HG03469 (cell line): Measurements from ENCODE around the gene APLP2.
"Not testable (repeated sequence)": the region's sequence is repeated elsewhere in the genome, so short reads cannot be mapped to it uniquely, and the experiment has no call there.

ENCODE experiments used
- ATAC-seq: cut with Tn5 transposase; IDR thresholded peaks from one replicate; pipeline ENCODE4 v1.9.1; 2021; ENCODE audit warnings: mild to moderate bottlenecking, moderate library complexity, moderate number of reproducible peaks; ENCODE audit not compliant: unreplicated experiment

Gene APLP2

DNA sequence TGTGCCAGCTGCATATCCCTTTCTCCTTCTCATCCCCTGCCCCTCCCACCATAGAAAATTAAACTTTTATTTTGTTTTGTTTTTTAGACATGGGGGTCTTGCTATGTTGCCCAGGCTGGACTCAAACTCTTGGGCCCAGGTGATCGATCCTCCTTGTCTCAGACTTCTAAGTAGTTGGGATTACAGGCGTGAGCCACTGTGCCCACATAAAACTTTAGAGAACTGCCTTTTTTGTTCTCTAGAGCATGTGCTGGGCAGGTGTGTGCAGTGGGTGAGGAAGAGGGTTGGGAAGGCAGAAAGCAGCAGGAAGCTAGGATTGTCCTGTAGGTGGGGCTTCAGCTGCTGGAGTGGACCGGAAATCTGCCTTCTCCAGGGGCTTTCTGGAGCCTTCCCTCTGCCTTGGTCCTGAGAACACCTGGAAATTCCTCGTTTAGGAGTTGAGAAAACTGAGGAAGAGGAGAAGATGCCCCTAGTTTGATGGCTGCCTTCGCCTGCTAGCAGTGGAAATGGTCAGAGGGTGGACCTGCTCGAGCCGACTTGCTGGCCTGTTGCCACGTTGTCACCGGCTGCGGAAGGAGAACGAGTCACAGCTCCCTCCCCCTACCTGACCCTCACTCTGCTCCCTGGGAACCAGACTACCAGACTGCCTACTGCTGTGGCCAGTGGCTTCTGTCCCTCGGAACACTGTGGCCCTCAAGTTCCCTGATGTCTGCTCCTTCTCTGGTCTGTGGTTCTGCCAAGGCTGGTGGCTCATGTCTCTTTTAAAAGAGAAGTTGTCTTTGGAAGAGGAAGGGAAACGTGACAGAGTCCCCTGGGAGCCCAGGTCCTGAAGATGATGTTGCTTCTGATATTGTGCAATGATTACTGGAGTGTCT, 93.9 kb downstream of the APLP2 start:
- no peak for ATAC-seq

DNA sequence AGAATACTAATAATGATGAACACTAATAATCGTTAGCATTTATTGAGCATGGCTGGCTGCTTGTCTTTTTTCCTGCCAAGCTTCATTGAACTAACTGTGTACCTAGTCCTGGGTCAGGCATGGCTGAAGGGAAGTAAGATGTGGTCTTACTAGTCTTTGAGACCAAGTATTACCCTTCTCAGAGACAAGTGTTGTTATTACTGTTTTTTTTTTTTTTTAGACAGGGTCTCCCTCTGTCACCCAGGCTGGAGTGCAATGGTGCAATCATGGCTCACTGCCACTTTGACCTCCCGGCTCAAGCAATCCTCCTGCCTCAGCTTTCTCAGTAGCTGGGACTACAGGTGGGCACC, 94.5 kb downstream of the APLP2 start:
- no peak for ATAC-seq

DNA sequence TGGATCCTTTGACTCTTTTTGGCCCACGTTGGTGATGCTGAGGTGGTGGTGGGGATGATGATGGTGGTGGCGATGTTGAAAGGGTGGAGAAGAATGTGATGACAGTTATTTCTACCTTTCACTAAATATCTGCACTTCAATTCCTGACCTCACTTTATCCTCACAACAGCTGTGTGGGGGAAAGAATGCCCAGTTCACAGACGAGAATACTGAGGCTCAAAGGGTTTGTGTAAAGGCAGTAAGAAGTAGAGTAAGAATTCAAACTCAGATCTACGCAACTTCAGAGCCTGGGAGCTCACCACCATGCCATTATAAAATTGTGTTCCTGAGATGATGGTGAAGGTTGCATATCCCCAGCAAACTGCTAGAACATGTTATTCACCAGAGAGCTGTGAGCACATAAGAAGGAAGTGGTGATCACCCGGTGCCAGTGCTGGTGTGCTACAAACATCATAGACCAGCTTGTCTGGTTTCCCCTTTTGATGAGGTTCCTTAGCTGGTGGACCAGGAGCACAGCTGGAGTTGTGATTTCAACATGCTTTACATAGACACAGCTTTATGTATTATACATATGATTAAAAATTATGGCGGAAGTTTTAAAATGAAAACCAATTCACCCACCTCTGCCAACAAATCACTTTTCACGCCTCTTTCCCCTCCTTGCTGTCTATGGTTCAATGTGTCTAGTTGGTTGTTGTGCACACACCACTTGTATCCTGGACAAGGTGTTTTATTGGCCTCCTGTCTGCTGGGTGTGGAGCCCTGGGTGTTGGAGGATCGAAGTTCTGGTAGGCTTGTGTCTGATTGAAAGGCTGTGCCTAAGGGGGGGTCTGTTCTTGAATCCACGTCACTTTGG, 96.1 kb downstream of the APLP2 start:
- no peak for ATAC-seq

DNA sequence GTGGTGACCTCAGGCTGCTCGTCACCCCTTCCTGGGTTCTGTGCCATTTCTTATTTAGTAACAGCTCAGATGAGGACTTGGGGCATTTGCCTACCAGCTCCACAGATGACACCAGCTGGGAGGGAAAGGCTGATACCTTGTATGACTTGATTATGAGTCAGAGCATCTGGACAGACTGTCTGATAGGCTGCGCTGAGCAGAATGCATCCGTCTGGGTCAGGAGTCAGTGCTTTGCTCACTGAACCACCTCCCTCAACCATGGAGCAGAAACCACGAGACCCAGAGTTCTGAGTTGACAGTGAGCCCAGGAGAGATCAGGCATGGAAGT, 96.7 kb downstream of the APLP2 start:
- ATAC-seq: peak; percentile 63

DNA sequence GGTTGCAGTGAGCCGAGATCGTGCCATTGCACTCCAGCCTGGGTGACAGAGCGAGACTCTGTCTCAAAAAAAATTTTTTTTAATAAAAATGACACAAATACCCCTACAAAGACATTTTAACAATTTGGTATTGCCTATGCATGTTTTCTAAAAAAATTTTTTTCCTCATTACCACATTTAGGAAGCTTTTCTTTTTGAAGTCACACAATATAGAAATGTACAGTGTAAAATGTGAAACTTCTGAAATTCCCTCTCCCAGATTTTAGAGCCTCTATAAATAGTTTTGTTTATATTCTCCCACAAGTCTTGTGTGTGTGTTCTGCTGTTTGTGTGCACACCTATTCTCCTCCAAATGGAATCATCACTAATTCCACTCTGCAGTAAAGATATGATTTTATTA, 97.5 kb downstream of the APLP2 start:
- ATAC-seq: no peak

DNA sequence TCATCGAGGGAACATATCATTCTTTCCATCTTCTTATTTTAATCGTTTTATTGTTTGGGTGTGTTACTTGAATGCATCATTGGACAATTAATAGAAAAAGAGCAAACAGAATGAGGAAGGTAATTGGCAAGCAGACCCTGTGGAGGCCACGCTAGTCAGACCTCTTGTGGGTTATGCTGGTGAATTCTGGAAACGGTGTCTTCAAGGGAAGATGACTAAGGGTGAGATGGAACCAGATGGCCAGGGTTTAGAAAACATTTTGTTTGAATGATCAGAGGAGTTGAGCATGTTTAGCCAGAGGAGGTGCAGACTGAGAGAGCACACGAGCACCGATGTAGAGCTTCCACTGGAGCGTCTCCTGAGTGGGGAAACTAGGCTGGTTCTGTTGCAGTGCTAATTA, 98.4 kb downstream of the APLP2 start:
- no peak for ATAC-seq

DNA sequence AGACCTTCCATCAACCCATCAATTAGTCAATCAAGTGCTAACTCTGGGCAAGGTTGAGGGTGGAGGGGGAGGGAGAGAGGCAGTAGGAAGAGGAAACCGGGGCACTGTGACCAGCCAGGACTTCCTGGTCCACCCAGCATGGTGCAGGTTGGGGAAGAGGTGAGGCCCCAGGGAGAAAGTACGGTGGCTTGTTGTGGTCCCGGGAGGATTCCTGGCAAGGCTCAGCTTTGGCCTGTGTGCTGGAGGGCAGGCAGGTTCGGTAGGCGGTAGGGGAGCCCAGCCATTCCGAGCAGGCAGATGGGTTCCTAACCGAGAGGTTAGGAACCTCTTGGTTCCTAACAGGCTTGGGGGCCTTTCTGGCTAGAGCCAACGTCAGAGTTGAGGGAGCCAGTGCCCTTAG, 100.7 kb downstream of the APLP2 start:
- ATAC-seq: no peak

GRCh38 chr11:130171534-130171933, 101.8 kb downstream of the APLP2 start:
- ATAC-seq: no peak

GRCh38 chr11:130172001-130172400, 102.3 kb downstream of the APLP2 start:
- ATAC-seq: not testable (repeated sequence)

DNA sequence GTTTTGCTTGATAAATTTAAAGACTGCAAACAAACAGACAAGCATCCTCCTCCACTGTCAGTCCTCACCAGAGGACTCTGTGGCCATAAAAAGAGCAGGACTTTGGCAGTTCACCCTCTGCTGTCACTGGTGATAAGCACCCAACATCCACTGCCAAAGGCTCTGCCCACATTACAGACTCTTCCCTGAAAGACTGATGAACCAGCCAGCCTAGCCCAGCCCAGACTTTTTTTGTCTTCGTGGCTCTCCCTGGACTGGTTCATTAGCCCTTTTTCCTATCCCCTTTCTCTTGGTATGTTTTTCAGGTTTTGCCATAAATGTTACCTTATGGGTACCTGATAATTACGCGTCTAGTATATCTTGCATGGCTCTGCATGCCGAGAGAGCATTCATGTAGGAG, 104.9 kb downstream of the APLP2 start:
- no peak for ATAC-seq

DNA sequence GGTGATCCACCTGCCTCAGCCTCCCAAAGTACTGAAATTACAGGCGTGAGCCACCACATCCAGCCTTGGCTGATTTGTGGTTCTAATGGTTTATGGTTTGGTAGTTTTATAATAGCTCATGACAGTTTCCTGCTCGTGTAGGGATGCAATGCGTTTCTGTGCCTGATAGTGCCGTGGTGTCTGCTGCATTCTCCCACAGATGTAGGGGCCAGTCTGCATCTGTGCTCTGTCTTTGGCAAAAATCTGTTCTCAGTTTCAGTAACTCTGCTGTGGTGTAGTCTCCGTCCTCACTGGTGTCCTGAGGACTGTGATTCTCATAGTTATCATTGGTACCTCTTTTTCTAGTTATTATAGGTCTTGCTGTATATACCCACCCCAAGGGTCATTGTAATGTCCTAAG, 106.2 kb downstream of the APLP2 start:
- ATAC-seq: no peak

- no peak for ATAC-seq
These were observed 108.1 kb downstream of the APLP2 start for GRCh38 chr11:130177782-130178181.

DNA sequence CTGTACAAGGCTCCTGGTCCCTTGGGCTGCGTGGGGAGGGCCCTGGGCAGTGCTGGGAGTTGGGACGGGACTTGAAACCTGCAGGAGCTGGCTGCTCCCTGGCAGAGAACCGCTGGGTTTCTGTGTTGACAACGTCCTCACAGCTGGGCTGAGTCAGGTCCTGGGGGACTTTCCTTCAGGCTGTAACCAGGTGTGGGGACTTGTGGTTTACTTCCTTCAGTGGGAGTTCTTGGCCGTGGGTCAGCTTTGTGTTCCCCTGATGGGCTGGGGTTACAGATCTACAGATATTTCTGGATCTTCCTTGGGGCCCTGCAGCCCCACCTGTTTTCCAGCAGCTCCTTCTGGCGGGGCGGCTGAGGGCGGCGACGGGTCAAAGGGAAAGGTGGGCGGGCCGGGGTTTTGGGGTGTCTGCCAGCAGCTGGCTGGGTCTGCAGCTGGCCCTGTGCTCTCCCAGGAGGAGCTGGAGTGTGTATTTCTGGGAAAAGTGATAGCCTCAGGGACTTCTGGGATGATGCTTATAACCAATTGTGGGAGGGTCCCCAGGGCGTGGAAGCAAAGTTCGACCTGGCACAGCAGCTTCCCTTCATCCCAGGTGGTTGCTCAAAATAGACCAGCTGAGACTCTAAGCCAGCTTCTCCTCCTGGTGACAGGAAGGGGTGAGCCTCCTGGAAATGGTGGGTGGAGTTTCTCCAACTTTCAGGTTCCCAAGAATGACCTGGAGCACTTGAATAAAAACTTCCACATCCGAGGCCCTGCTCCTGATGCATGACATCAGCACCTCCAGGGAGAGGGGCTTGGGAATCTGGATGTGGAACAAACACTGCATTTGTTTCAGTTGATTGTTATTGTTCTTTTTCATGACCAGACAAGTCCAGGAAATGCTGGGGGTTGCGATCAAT, 109.0 kb downstream of the APLP2 start:
- no peak for ATAC-seq

DNA sequence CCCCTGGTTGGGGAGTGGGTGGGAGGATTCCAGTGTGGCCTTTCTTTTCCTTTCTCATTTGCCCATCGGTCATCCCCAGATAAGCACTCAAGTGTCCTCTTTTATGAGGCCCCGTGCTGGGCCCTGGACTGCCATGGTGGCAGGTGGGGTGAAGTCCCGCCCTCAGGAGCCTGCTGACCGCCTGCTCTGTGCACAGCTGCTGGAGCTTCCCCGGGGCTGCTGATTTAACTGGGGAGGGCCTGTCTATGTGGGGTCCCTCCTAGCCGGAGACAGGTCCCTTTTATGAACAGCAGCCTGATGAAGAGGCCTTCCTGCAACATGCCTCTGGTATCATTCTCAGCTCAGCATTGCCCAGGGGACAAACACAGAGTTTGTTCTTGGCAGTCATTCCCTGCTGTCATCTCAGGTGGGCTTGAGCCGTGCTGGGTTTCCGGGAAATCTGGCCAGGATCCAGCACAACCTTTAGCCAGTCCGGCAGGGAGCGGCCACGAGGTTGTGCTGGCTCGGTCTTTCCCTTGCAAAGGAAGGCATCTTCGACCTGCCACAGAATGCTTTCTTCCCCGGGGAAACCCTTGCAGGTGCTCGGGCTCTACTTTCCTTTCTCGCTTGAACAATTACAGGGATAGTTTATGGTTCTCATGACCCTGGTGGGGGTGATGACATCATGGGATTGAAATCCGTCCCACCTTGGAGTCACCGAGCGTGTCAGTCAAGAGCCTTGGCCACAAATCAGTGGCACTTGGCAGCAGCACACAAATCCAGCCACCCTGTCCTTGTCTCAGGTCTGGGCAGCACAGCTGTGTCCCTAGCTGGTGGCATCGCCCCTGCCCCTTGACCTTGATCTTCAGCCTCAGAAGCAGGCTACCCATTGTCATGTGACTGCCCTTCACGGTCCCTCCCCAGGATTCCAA, 110.0 kb downstream of the APLP2 start:
- ATAC-seq: no peak

GRCh38 chr11:130180491-130180890, 110.8 kb downstream of the APLP2 start:
- ATAC-seq: no peak

DNA sequence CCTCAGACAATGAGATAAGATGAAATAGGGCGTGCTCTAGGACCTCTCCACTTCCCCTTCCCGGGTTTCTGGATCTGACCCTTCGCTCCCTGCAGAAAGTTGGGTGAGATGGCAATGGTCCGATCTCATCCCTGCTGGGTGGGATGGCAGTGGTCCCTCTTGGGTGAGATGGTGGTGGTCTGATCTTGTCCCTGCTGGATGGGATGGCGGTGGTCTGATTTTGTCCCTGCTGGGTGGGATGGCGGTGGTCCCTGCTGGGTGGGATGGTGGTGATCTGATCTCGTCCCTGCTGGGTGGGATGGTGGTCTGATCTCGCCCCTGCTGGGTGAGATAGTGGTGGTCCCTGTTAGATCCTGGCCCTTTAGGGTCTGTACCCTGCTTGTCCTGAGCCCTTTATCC, 111.2 kb downstream of the APLP2 start:
- no peak for ATAC-seq

- peak; percentile 45 for ATAC-seq
These were observed 111.9 kb downstream of the APLP2 start for GRCh38 chr11:130181295-130182272.

DNA sequence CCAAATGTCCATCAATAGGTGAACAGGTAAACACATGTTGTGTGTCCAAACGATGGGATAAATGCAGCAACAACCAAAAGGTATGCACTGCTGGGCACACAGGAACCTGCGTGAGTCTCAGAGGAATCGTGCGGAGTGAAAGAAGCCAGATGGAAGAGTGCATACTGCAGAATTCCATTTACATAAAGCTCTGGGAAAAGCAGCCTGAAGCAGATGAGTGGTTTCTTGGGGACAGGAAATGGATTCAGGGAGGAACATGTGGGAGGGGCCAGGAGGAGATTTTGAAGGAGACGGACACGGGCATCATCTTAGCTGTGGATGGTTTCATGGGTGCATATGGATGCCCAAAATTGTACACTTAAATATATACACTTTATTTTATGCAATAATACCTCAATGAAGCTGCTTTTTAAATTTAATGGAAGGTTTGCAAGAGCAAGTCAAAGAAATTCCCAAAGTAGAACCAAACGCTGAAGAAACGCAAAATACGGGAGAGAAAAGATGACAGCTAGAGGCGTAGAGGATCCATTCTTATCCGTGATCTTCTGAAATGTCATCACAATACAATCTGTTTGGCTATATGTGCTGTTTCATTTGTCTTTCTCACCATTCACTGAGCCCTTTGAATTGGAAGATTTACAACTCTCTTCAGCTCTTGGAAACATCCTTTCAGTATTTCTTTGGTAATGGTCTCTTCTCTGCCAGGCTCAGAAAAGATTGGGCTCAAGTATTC, 114.3 kb downstream of the APLP2 start:
- ATAC-seq: no peak
